Uterus (tissue), 2 donors: ENCODE data around the gene SEC16A.

Source experiments
- CTCF ChIP-seq, 4 experiments: fragments of 200-600 bp in 2 of 4; fragments of 450-650 bp in 2 of 4; sonication (generic) in 2 of 4; IDR thresholded peaks; one replicate each; pipeline ENCODE4 v1.5.1; 2016 to 2019; ENCODE audit warnings: antibody characterized with exemption in 4 of 4, mild to moderate bottlenecking in 2 of 4, moderate library complexity in 1 of 4
- POLR2A ChIP-seq, 2 donors: fragments of 450-650 bp; IDR thresholded peaks; one replicate each; pipeline ENCODE4 v1.6.1; 2016; ENCODE audit warnings: antibody characterized with exemption in 2 of 2, mild to moderate bottlenecking in 1 of 2, moderate library complexity in 1 of 2

DNA sequence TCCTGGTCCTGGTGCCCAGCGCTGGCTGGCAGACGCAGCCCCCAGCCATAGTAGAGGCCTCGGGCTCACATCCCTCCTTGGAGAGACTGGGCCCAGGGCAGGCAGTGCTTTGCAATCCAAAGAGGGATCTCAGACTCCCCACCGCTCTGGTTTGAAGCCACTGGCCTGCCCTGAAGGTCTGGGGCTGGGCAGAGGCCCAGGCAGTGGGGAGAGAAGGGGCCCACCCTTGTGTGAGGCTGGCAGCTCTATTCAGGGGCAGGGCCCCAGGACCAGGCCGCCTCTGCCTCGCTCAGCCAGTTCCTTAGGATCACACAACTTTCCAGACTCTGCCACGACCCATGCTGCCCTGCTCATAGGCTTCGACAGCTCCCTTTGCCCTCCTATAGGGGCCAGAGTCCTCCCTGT lies 10.7 kb upstream of the SEC16A start:
- TF ChIP-seq CTCF (IDR thresholded peaks at IDR 0.05), result no peak
- no peak for TF ChIP-seq POLR2A (IDR thresholded peaks at IDR 0.05)
